Trophoblast cell (in vitro differentiated cells and primary cell): ENCODE data around the gene ITGB5.
"Not testable (repeated sequence)": the region's sequence is repeated elsewhere in the genome, so short reads cannot be mapped to it uniquely, and the experiment has no call there.

Experiments used
- DNase-seq, 2 donors: peaks; one replicate each; pipeline ENCODE4 v3.0.0-alpha.2; 2016
- H2AFZ ChIP-seq: 2 replicates; pipeline ENCODE4 v1.6.1; 2013; ENCODE audit warnings: low read length, moderate library complexity, mild to moderate bottlenecking; ENCODE audit not compliant: insufficient read depth, poor library complexity
- H2AK5ac ChIP-seq: 2 replicates; pipeline ENCODE4 v1.6.1; 2013; ENCODE audit warnings: mild to moderate bottlenecking, low read length
- H2BK120ac ChIP-seq: 2 replicates; pipeline ENCODE4 v1.6.1; 2013; ENCODE audit warnings: low read length, mild to moderate bottlenecking, moderate library complexity; ENCODE audit not compliant: insufficient read depth, poor library complexity
- H2BK12ac ChIP-seq: 2 replicates; pipeline ENCODE4 v1.6.1; 2013; ENCODE audit warnings: mild to moderate bottlenecking, low read length, moderate library complexity
- H2BK5ac ChIP-seq: 2 replicates; pipeline ENCODE4 v1.6.1; 2013; ENCODE audit warnings: low read length, low read depth, moderate library complexity, mild to moderate bottlenecking; ENCODE audit not compliant: poor library complexity
- H3K14ac ChIP-seq: 2 replicates; pipeline ENCODE4 v1.6.1; 2013; ENCODE audit warnings: mild to moderate bottlenecking, low read length
- H3K18ac ChIP-seq: 2 replicates; pipeline ENCODE4 v1.6.1; 2013; ENCODE audit warnings: mild to moderate bottlenecking, low read length
- H3K23ac ChIP-seq: 2 replicates; pipeline ENCODE4 v1.6.1; 2013; ENCODE audit warnings: low read length
- H3K27ac ChIP-seq: 2 replicates; pipeline ENCODE4 v1.5.1; 2013; ENCODE audit warnings: low read depth, mild to moderate bottlenecking, inconsistent platforms, low read length, moderate library complexity
- H3K27me3 ChIP-seq: 2 replicates; pipeline ENCODE4 v1.6.1; 2013; ENCODE audit warnings: inconsistent platforms, mild to moderate bottlenecking, low read length, moderate library complexity; ENCODE audit not compliant: insufficient read depth
- H3K36me3 ChIP-seq, 2 experiments: 1 replicate in 1 of 2; 2 replicates in 1 of 2; pipeline ENCODE4 v1.6.1; 2013; ENCODE audit warnings: low read length in 2 of 2, mild to moderate bottlenecking in 2 of 2, moderate library complexity in 1 of 2; ENCODE audit not compliant: insufficient read depth in 2 of 2, control insufficient read depth in 1 of 2
- H3K4ac ChIP-seq: 2 replicates; pipeline ENCODE4 v1.6.1; 2013; ENCODE audit warnings: low read depth, mild to moderate bottlenecking, low read length, moderate library complexity
- H3K4me1 ChIP-seq, 2 experiments: 1 replicate in 1 of 2; 2 replicates in 1 of 2; pipeline ENCODE4 v1.6.1; 2013; ENCODE audit warnings: low read length in 2 of 2, mild to moderate bottlenecking in 2 of 2, moderate library complexity in 1 of 2; ENCODE audit not compliant: insufficient read depth in 2 of 2, control insufficient read depth in 1 of 2
- H3K4me2 ChIP-seq: 2 replicates; pipeline ENCODE4 v1.6.1; 2013; ENCODE audit warnings: inconsistent platforms, mild to moderate bottlenecking, low read length, moderate library complexity
- H3K4me3 ChIP-seq: 2 replicates; pipeline ENCODE4 v1.5.1; 2013; ENCODE audit warnings: mild to moderate bottlenecking, low read depth, low read length, inconsistent platforms
- H3K79me1 ChIP-seq: one replicate; pipeline ENCODE4 v1.6.1; 2013; ENCODE audit warnings: low read length
- H3K79me2 ChIP-seq: 2 replicates; pipeline ENCODE4 v1.6.1; 2013; ENCODE audit warnings: low read length, mild to moderate bottlenecking; ENCODE audit not compliant: control insufficient read depth, insufficient read depth, poor library complexity
- H3K9ac ChIP-seq: 2 replicates; pipeline ENCODE4 v1.6.1; 2013; ENCODE audit warnings: mild to moderate bottlenecking, low read length
- H3K9me3 ChIP-seq: 2 replicates; pipeline ENCODE4 v1.6.1; 2013; ENCODE audit warnings: low read depth, mild to moderate bottlenecking, control low read depth, inconsistent platforms, low read length; ENCODE audit not compliant: insufficient read depth
- H4K12ac ChIP-seq: 2 replicates; pipeline ENCODE4 v1.6.1; 2013; ENCODE audit warnings: low read depth, mild to moderate bottlenecking, low read length, moderate library complexity
- H4K8ac ChIP-seq: 2 replicates; pipeline ENCODE4 v1.6.1; 2013; ENCODE audit warnings: low read depth, mild to moderate bottlenecking, low read length, moderate library complexity
- H4K91ac ChIP-seq: one replicate; pipeline ENCODE4 v1.6.1; 2013; ENCODE audit warnings: low read depth, mild to moderate bottlenecking, low read length, moderate library complexity
- WGBS: extraction: QIAGEN DNeasy Blood & Tissue Kit; methylation state at CpG from one replicate; pipeline ENCODE4 v1.1.7; 2013; ENCODE audit warnings: missing lambda C conversion rate; ENCODE audit not compliant: insufficient read length, insufficient coverage; ENCODE audit errors: extremely low coverage; 5-methylcytosine and 5-hydroxymethylcytosine counted together

Gene ITGB5

DNA sequence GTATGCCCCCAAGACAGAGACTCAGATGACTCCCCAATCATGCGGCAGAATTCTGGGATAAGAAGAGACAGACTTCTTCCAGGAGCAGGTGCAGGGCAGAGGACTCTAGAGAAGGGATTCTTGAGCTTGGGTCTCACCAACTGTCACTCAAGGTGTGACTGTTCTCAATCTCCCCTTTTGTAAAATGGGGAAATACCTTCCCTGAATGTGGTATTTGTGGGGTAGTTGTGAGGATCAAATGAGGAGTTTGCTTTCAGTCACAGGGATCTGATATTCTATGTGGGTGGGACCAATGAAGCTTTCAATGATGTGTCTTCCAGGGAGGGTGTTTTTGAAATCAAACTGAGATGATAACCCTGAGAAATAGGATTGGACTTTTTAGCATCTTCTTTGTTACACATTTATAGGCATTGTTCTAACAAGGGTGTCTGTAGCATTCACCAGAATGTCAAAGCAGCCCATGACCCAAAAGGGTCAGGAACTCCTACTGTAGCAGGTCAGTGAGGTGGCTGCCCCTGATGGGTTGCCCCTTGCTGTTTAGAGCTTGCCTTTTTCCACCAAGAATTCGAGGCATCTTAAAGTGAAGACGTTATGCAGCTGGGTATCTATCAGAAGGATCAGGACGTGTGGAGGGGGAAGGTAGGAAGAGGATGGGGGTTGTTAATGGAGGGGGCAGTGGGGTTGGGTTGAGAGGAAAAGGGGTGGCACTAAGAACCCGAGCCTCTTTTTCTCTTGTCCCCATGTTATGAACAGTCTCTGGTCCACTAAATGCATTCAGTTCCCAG, 128.1 kb downstream of the ITGB5 start:
- Histone ChIP-seq H2BK5ac (no peak overlapping the region), H3K36me3 (peaks cover 7 to 8% of the 10 kb centered on the region in 2 experiments), H4K91ac (no peak overlapping the region), H3K79me2 (peaks cover 6% of the 10 kb centered on the region), H3K18ac (no peak overlapping the region), H2BK120ac (no peak overlapping the region), H3K4me2 (no peak overlapping the region), H2BK12ac (no peak overlapping the region), H3K9ac (no peak overlapping the region), H2AK5ac (no peak overlapping the region), H3K4me1 (peaks cover 18 to 22% of the 10 kb centered on the region in 2 experiments), H3K4ac (no peak overlapping the region), H3K27ac (no peak overlapping the region), H3K23ac (no peak overlapping the region), H3K79me1 (peaks cover 14% of the 10 kb centered on the region), H3K9me3 (no peaks in the 10 kb centered on the region), H3K14ac (no peak overlapping the region), H3K4me3 (no peak overlapping the region), H3K27me3 (no peaks in the 10 kb centered on the region), H4K12ac (no peak overlapping the region), H2AFZ (no peak overlapping the region), H4K8ac (no peak overlapping the region)
- DNase-seq = no peak
- 100% methylated on average over 1 of the region's 5 CpGs for whole genome bisulfite sequencing

DNA sequence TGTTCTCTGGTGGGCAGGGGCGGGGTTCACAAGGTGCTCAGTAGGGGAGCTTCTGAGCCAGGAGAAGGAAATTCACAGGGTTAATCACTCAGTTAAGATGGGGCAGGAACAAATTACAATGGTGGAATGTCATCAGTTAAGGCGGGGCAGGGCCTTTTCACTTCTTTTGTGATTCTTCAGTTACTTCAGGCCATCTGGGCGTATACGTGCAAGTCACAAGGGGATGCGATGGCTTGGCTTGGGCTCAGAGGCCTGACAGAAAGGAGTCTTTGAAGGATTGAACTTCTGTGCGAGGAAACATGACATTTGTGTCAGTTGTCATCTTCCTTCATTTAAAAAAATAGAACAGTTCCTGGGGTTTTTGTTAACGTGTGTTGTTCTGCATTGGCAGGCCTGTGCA, 129.2 kb downstream of the ITGB5 start:
- not testable (repeated sequence) for H2AK5ac ChIP-seq, H3K14ac ChIP-seq, H2AFZ ChIP-seq, H2BK5ac ChIP-seq, H3K23ac ChIP-seq, H3K9ac ChIP-seq, H3K79me2 ChIP-seq, H4K8ac ChIP-seq, H3K27me3 ChIP-seq, H3K4me2 ChIP-seq, H2BK12ac ChIP-seq, H3K4ac ChIP-seq, H2BK120ac ChIP-seq, H3K79me1 ChIP-seq, H4K12ac ChIP-seq, H3K9me3 ChIP-seq, H3K36me3 ChIP-seq, H3K18ac ChIP-seq, H3K27ac ChIP-seq, H4K91ac ChIP-seq, DNase-seq, H3K4me3 ChIP-seq
- no CpG with 5 or more reads among the region's 7 CpGs for WGBS
- peaks cover 10 to 13% of the 10 kb centered on the region in 2 experiments for H3K4me1 ChIP-seq

DNA sequence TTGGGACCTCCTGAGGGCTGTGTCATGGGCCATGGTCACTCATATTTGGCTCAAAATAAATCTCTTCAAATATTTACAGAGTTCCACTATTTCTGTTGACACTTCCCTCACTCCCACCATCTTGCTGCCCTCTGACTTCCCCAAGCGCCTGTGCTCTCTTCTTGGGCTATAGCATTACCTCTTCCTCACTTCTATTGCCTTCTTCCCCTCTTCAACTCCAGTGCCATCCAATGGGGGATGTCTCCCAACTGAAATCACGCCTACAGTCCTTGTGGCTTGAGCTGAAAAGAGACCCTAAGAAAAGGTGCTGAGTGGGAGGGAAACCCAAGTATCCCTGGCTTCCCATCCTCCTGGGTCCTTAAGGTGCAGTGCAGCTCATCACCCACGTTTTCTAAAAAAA, 135.1 kb downstream of the ITGB5 start:
- Histone ChIP-seq H4K8ac (no peak overlapping the region), H3K4me3 (no peak overlapping the region), H3K27me3 (no peaks in the 10 kb centered on the region), H3K9ac (no peak overlapping the region), H3K23ac (no peak overlapping the region), H3K79me1 (no peaks in the 10 kb centered on the region), H3K18ac (no peak overlapping the region), H3K36me3 (peaks cover under 1 to 7% of the 10 kb centered on the region in 2 experiments), H3K14ac (peak overlapping the region; percentile 25), H4K12ac (no peak overlapping the region), H2BK5ac (no peak overlapping the region), H3K4ac (no peak overlapping the region), H2BK120ac (no peak overlapping the region), H2AK5ac (peak overlapping the region; percentile 10), H4K91ac (no peak overlapping the region), H3K9me3 (no peaks in the 10 kb centered on the region), H2BK12ac (no peak overlapping the region), H3K4me2 (no peak overlapping the region), H3K4me1 (no peaks in the 10 kb centered on the region), H3K79me2 (peaks cover 2% of the 10 kb centered on the region), H2AFZ (no peak overlapping the region), H3K27ac (no peak overlapping the region)
- DNase-seq = no peak
- no CpG with 5 or more reads among the region's 3 CpGs for WGBS

DNA sequence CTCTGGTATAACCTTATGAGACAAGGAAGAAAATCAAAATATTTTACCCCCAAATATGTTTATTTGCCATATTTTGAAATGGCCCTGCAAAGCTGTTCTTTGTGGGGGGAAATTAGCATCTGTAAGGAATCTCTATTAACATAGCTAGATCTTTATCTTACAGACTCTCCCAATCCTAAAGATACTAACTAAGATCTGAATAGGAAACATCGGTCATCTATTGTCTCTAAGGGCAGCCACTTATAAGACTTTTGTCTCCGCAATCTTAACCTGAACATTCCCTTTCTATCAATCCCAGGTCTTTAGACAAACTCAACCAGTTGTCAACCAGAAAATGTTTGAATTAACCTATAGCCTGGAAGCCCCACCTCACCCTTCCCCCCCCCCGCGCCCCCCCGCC, 135.7 kb downstream of the ITGB5 start:
- H3K4me2 ChIP-seq = no peak overlapping the region
- no peak for DNase-seq
- no peak overlapping the region for H4K8ac ChIP-seq
- H3K79me2 ChIP-seq = peaks cover 2% of the 10 kb centered on the region
- no peak overlapping the region for H2AFZ ChIP-seq
- H4K91ac ChIP-seq = no peak overlapping the region
- no peak overlapping the region for H3K18ac ChIP-seq
- no peak overlapping the region for H2BK5ac ChIP-seq
- no peak overlapping the region for H4K12ac ChIP-seq
- H2BK12ac ChIP-seq = no peak overlapping the region
- WGBS = no CpG with 5 or more reads among the region's 5 CpGs
- H3K4me1 ChIP-seq = no peaks in the 10 kb centered on the region
- no peak overlapping the region for H3K23ac ChIP-seq
- no peak overlapping the region for H3K4me3 ChIP-seq
- H3K27me3 ChIP-seq = no peaks in the 10 kb centered on the region
- H2BK120ac ChIP-seq = no peak overlapping the region
- no peak overlapping the region for H3K14ac ChIP-seq
- no peak overlapping the region for H3K27ac ChIP-seq
- no peak overlapping the region for H3K4ac ChIP-seq
- H3K79me1 ChIP-seq = no peaks in the 10 kb centered on the region
- H3K9ac ChIP-seq = no peak overlapping the region
- no peaks in the 10 kb centered on the region for H3K9me3 ChIP-seq
- peaks cover 5 to 11% of the 10 kb centered on the region in 2 experiments for H3K36me3 ChIP-seq
- no peak overlapping the region for H2AK5ac ChIP-seq
